ENCODE results near the gene SFTPA2.
"Not testable (repeated sequence)": the region's sequence is repeated elsewhere in the genome, so short reads cannot be mapped to it uniquely, and the experiment has no call there.

SFTPA2 gene

DNA sequence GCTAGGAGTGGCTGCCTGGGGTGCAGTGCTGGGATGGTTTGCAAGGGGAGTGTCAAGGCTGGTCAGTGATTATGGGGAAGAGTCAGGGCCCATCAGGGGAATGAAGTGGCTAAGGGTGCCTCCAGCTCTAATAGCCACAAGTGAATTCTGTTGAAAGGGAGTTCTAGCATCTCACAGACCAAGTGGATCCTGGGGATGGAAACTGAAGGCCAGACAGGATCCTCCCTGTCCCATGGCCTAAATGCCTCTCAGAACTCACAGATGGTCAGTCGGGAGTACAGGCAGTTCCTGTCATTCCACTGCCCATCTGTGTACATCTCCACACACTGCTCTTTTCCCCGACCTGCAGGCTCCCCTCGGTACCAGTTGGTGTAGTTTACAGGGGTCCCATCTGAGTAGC, 3.2 kb downstream of the SFTPA2 start:
- not testable (repeated sequence) for DNase-seq

DNA sequence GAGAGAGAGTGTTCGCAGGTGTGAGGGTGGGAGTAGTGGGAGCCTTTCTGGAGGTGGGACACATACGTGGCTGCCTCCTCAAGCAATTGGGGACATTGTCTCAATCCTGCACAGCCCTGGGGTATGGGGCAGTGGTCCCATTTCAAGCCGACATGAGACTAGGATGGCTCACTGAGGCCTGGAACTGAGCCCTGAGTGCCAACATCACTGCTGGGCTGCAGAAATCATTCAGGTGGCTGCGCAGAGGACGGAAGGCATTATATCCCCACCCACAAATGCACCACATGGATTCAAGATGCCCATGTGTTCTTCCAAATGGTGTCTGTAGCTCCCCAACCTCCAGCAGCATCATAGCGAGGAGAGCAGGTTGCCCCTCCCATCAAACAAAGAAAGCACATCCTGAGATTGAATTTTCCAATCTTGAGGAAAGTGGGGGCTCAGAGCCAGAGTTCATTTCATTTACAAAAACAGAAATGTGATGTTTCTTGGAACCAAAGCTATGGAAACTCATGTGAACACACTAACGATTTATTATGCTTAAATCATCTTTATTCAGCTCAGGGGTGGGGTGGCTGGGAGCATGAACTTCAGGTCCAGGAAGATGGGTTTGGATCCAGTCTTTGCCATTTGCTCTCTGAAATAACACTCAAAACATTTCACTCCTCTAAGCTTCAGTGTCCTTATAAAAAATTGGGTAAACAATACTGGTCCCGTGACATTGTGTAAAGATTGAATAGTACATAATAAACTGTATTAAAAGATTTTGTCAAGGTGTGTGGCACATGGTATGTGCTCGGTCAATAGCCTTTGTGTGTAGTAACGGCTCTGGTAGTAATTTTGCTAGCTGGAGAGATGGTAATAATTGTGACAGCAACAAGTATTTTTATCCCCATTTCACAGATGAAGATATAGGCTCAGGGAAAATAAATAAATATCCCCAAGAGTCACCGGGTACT, 4.6 kb downstream of the SFTPA2 start:
- DNase-seq = no peak

- DNase-seq = no peak
Measured at GRCh38 chr10:79552143-79552542, 8.1 kb downstream of the SFTPA2 start.

- DNase-seq = no peak
Measured at GRCh38 chr10:79547973-79548372, 12.2 kb downstream of the SFTPA2 start.

GRCh38 chr10:79547128-79547527, 13.1 kb downstream of the SFTPA2 start:
- not testable (repeated sequence) for DNase-seq

DNA sequence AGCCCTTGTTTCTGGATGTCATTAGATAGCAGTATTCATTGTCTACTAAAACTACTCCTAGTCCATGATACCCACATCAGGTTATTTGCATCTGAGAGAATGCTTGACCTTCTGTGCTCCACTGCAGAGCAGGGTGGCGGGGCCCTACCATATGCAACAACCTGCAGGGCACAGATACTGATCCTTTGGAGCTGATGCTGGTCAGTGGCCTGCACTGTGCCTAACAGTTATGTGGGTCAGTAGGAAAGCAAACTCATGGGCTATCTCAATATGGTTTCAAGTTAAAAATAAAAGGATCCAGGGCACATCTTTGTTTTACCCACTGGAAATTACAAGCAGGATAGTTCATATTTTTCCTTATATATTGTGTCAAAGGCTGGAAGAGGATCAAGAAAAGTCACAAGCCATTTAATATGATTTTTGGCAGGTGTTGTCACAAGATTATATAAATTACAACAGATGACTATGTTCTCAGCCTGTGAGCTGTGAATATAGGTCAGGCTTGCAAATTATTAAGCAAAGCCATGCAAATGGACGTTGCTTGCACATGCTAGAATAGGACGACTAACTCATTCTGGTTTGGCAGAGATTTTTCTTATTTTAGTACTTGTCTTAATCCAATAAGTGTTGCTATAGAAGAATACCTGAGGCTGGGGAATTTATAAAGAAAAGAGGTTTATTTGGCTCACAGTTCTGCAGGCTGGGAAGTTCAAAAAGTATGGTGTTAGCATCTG, 15.1 kb downstream of the SFTPA2 start:
- not testable (repeated sequence) for DNase-seq

- not testable (repeated sequence) for DNase-seq
Measured at GRCh38 chr10:79544408-79544807, 15.8 kb downstream of the SFTPA2 start.

GRCh38 chr10:79542626-79543025, 17.6 kb downstream of the SFTPA2 start:
- DNase-seq = no peak

DNA sequence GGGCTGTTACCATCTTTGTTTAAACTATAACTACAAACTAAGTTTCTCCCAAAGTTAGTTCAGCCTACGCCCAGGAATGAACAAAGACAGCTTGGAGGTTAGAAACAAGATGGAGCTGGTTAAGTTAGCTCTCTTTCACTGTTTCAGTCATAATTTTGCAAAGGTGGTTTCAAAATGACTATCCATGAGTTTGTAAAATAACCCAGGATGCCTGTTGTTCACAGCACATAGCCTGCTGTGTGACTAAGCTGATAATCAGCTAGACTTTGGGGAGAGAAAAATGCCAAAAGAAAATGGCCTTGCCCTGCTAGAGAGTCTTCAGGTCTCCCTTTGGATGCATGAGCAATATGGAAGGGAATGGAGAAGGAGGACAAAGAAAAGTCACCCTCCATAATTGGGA, 19.3 kb downstream of the SFTPA2 start:
- not testable (repeated sequence) for DNase-seq

GRCh38 chr10:79538311-79538710, 21.9 kb downstream of the SFTPA2 start:
- not testable (repeated sequence) for DNase-seq

DNA sequence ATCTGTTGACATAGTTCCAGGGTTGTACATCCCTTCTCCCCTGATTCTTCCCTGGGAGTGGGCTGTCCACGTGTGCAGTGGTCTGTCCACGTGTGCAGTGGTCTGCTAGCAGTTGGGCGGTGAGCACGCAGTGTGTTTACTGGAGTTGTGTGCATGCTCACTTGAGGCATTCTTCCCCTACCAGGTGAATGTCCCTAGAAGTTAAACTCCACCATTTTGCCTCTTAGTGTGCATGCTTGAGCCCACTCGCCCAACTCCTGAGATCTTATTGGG, 26.4 kb downstream of the SFTPA2 start:
- DNase-seq = not testable (repeated sequence)

- DNase-seq = not testable (repeated sequence)
Measured at GRCh38 chr10:79533142-79533902, 26.9 kb downstream of the SFTPA2 start.

GRCh38 chr10:79528261-79528660, 31.9 kb downstream of the SFTPA2 start:
- not testable (repeated sequence) for DNase-seq

- not testable (repeated sequence) for DNase-seq
Measured at GRCh38 chr10:79525049-79525710, 35.0 kb downstream of the SFTPA2 start.

DNA sequence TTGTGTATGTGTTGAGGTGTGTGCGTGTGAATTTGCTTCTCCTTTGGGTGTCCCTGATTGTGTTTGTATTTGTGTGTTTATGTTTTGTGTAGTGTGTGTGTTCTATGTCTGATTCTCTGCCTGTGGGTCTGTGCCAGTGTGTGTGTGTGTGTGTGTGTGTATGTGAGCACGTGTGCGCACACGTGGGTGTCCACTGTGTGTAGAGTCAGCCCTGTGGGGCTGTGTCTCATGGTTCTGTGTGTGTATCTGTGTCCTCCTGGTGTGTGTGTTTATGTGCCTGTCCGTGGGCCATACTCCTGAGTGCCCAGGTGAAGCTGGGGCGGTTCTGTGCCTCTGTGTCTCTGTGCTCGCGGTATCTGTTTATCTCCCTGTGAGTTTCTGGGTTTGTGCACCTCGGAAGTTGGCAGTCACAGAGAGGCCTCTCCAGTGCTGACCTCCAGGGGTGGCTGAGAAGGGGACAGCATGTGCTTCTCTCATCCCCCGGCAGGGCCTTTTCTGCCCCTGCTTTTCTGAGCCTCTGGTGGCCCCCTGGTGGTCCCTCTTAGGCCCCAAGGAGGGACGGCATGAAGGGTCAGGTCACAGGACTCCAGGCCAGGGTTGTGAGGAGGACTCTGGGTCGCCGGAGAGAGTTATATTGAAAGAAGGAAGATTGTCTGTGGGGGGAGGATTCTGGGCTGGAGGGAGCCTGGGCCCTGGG, 36.9 kb downstream of the SFTPA2 start:
- DNase-seq = not testable (repeated sequence)

DNA sequence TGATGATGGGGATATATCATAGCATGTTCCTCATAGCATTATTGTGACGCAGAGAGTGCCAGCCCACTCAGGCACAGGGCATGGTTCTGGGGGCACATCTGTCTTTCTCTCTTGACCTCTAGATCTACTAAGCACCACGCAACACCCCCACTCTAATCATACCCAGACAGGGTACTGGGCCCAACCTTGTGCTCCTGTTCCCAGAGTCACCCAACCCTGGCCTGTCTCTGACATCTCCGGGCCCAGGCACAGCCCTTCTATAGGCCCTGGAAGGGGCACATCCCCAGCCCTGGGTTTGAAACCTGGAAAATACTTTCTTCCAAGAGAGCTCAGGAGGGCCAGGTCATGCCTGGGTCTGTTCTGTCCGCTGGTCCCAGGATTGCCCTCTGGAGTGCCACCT, 37.7 kb downstream of the SFTPA2 start:
- DNase-seq = not testable (repeated sequence)

GRCh38 chr10:79521751-79522150, 38.5 kb downstream of the SFTPA2 start:
- DNase-seq = not testable (repeated sequence)

DNA sequence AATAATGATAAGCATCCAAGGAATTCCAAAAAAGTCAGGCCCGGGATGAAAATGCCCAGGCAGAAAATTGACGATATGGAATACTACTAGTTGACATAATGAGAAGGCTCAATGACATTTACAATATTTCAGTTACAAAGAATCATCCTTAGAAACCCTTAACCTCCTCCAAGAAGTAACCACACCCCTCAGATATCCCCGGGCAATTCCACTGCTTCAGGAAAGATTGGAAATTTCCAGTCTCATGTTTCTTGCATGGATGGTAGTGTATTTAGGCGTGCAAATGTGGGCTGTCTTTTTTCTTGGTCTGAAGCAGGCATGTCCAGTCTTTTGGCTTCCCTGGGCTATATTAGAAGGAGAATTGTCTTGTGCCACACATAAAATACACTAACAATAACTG, 42.6 kb downstream of the SFTPA2 start:
- not testable (repeated sequence) for DNase-seq

GRCh38 chr10:79516532-79517205, 43.5 kb downstream of the SFTPA2 start:
- DNase-seq = not testable (repeated sequence)

DNA sequence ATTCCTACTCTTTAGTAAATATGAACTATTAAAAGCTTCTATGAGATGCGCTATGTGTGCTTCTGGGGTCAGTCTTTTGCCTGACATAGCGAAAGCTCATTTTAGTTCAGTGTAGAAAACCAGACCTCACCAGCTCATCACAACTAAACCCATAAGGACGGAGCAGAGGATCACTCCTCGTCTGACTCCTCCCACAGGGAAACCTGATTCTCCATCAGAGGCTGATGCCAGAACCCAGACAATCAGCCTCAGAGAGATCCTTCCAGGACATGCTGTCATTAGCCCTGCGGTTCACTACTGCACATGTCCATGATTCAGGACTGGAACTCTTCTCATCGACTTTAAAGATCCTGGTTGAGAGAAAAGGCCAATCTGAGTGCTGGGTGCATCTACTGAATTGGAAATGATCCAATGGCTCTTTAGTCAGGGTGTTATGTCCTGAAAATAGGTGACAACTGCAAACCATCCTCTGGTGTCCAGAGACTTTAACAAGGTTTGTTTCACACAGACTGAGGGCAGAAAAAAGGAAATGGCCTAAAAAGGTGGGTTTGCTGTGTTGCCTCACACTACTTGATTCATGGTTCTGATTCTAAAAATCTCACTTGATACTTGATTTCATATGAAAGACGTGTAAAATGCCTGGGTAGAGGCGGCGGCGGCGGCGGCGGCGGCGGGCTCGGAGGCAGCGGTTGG, 48.2 kb downstream of the SFTPA2 start, which contains the start of gene EIF5AL1:
Gene EIF5AL1, plus strand, starts transcription at position 643 of the 693 bp plus-strand sequence. CDS start 117 bp downstream, outside the sequence.
- not testable (repeated sequence) for DNase-seq
